OCI-LY1 (cell line): Measurements from ENCODE around the gene CPEB1.

Experiments
- H2AFZ ChIP-seq: fragments of 200-600 bp; sonication (generic), shearing (Covaris generic); 2 replicates; pipeline ENCODE4 v1.6.0; 2014; ENCODE audit warnings: antibody characterized with exemption, mild to moderate bottlenecking, low read length
- H3F3A ChIP-seq: fragments of 200-600 bp; sonication (generic), shearing (Covaris generic); 2 replicates; pipeline ENCODE4 v1.6.0; 2014; ENCODE audit warnings: mild to moderate bottlenecking, antibody characterized with exemption, low read length, moderate library complexity; ENCODE audit not compliant: insufficient read depth
- H3K27ac ChIP-seq: fragments of 200-600 bp; sonication (generic); 2 replicates; pipeline ENCODE4 v1.5.1; 2014; ENCODE audit warnings: low read length, mixed run types, mild to moderate bottlenecking, low read depth; ENCODE audit not compliant: poor library complexity, severe bottlenecking
- H3K27me3 ChIP-seq: fragments of 200-600 bp; sonication (generic); 2 replicates; pipeline ENCODE4 v1.6.0; 2014; ENCODE audit warnings: antibody characterized with exemption, mild to moderate bottlenecking, low read length, moderate library complexity; ENCODE audit not compliant: insufficient read depth
- H3K36me3 ChIP-seq: fragments of 200-600 bp; sonication (generic); 2 replicates; pipeline ENCODE4 v1.6.1; 2014; ENCODE audit warnings: mild to moderate bottlenecking, antibody characterized with exemption, low read length, moderate library complexity, mixed read lengths; ENCODE audit not compliant: insufficient read depth
- H3K4me1 ChIP-seq: fragments of 200-600 bp; sonication (generic); 2 replicates; pipeline ENCODE4 v1.5.1; 2014; ENCODE audit warnings: mild to moderate bottlenecking, low read length, moderate library complexity; ENCODE audit not compliant: insufficient read depth, severe bottlenecking
- H3K4me2 ChIP-seq: fragments of 200-600 bp; sonication (generic), shearing (Covaris generic); 2 replicates; pipeline ENCODE4 v1.6.1; 2014; ENCODE audit warnings: low read length
- H3K4me3 ChIP-seq: fragments of 200-600 bp; sonication (generic); 2 replicates; pipeline ENCODE4 v1.5.1; 2014; ENCODE audit warnings: low read length, low read depth, mild to moderate bottlenecking, mixed read lengths; ENCODE audit not compliant: poor library complexity, severe bottlenecking
- H3K79me2 ChIP-seq: fragments of 200-600 bp; shearing (Covaris generic); 2 replicates; pipeline ENCODE4 v1.6.1; 2016; ENCODE audit warnings: mixed run types, low read length, mixed read lengths; ENCODE audit not compliant: insufficient read depth
- H3K9ac ChIP-seq: fragments of 200-600 bp; sonication (generic), shearing (Covaris generic); 2 replicates; pipeline ENCODE4 v1.6.1; 2014; ENCODE audit warnings: mild to moderate bottlenecking, low read length, mixed read lengths
- H3K9me2 ChIP-seq: fragments of 200-600 bp; sonication (generic), shearing (Covaris generic); 2 replicates; pipeline ENCODE4 v1.6.1; 2014; ENCODE audit warnings: low read depth, mild to moderate bottlenecking, low read length, mixed read lengths
- H3K9me3 ChIP-seq: fragments of 200-600 bp; shearing (Covaris generic); 2 replicates; pipeline ENCODE4 v1.6.1; 2014; ENCODE audit warnings: low read length, mixed read lengths
- H4K20me1 ChIP-seq: fragments of 200-600 bp; sonication (generic), shearing (Covaris generic); 2 replicates; pipeline ENCODE4 v1.6.0; 2016; ENCODE audit warnings: mild to moderate bottlenecking, low read length; ENCODE audit not compliant: insufficient read depth
- EZH2 ChIP-seq: fragments of 200-600 bp; sonication (generic), shearing (Covaris generic); IDR thresholded peaks from 2 replicates; pipeline ENCODE4 v1.8.0; 2017; ENCODE audit warnings: borderline replicate concordance, mixed run types, mild to moderate bottlenecking, antibody characterized with exemption, low read length, moderate library complexity, mixed read lengths
- TF ChIP-seq, protein P1 (sequence below): fragments of 200-600 bp; sonication (generic), shearing (Covaris generic); IDR thresholded peaks from 2 replicates; pipeline ENCODE4 v1.5.1; 2017; ENCODE audit warnings: mild to moderate bottlenecking, antibody characterized with exemption, low read length, moderate library complexity, mixed read lengths

CPEB1 gene

DNA sequence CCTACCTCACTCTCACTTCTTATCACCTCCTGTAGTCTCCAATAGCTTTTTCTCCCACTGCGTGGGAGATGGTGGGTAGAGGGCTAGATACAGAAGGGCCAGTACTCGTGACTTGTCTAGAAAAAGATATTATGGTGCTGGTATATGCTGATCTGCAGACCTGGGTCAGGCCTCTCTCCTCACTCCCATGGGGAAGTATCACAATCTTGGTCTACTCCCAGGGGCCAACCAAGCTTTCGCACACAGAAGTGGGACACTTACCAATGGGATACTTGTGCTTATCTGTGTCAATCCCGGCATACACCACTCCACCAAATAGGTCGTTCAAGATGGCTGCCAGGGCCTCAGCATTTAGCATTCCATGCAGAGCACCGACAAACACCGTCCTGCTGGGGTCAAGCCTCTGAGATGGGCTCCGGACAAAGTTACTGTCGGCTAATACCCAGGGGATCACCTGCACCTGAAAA lies 97.9 kb downstream of the CPEB1 start:
- Histone ChIP-seq H3K4me1 (no peaks in the 10 kb centered on the region), H3K79me2 (no peaks in the 10 kb centered on the region), H4K20me1 (no peaks in the 10 kb centered on the region), H3K9ac (no peak overlapping the region), H3K27ac (no peak overlapping the region), H2AFZ (no peak overlapping the region), H3K9me2 (no peaks in the 10 kb centered on the region), H3F3A (no peaks in the 10 kb centered on the region), H3K27me3 (0 out of 2 replicates have a peak, but pooled peaks cover 3% of the 10 kb centered on the region), H3K36me3 (no peaks in the 10 kb centered on the region), H3K4me2 (no peak overlapping the region), H3K4me3 (no peak overlapping the region), H3K9me3 (no peaks in the 10 kb centered on the region)
- TF ChIP-seq, protein P1, sequence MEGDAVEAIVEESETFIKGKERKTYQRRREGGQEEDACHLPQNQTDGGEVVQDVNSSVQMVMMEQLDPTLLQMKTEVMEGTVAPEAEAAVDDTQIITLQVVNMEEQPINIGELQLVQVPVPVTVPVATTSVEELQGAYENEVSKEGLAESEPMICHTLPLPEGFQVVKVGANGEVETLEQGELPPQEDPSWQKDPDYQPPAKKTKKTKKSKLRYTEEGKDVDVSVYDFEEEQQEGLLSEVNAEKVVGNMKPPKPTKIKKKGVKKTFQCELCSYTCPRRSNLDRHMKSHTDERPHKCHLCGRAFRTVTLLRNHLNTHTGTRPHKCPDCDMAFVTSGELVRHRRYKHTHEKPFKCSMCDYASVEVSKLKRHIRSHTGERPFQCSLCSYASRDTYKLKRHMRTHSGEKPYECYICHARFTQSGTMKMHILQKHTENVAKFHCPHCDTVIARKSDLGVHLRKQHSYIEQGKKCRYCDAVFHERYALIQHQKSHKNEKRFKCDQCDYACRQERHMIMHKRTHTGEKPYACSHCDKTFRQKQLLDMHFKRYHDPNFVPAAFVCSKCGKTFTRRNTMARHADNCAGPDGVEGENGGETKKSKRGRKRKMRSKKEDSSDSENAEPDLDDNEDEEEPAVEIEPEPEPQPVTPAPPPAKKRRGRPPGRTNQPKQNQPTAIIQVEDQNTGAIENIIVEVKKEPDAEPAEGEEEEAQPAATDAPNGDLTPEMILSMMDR, result no peak
- TF ChIP-seq EZH2, result no peak

GRCh38 chr15:82548700-82549099 lies 98.5 kb downstream of the CPEB1 start:
- H3K79me2 ChIP-seq, result no peaks in the 10 kb centered on the region
- no peak overlapping the region for H3K9ac ChIP-seq
- no peak overlapping the region for H3K4me3 ChIP-seq
- no peak overlapping the region for H3K27ac ChIP-seq
- H3K27me3 ChIP-seq, result 0 out of 2 replicates have a peak, but pooled peaks cover 5% of the 10 kb centered on the region
- no peak overlapping the region for H2AFZ ChIP-seq
- H3F3A ChIP-seq, result no peaks in the 10 kb centered on the region
- no peaks in the 10 kb centered on the region for H4K20me1 ChIP-seq
- no peak for TF ChIP-seq EZH2
- TF ChIP-seq, protein P1, result no peak
- no peaks in the 10 kb centered on the region for H3K4me1 ChIP-seq
- no peaks in the 10 kb centered on the region for H3K9me3 ChIP-seq
- H3K9me2 ChIP-seq, result no peaks in the 10 kb centered on the region
- H3K4me2 ChIP-seq, result no peak overlapping the region
- no peaks in the 10 kb centered on the region for H3K36me3 ChIP-seq

GRCh38 chr15:82545478-82545877 lies 101.7 kb downstream of the CPEB1 start:
- no peaks in the 10 kb centered on the region for H3K9me2 ChIP-seq
- no peaks in the 10 kb centered on the region for H3K9me3 ChIP-seq
- H2AFZ ChIP-seq, result no peak overlapping the region
- H3K9ac ChIP-seq, result no peak overlapping the region
- H3K36me3 ChIP-seq, result no peaks in the 10 kb centered on the region
- no peaks in the 10 kb centered on the region for H4K20me1 ChIP-seq
- no peaks in the 10 kb centered on the region for H3F3A ChIP-seq
- no peak overlapping the region for H3K27ac ChIP-seq
- H3K27me3 ChIP-seq, result 0 out of 2 replicates have a peak, but pooled peaks cover 5% of the 10 kb centered on the region
- TF ChIP-seq, protein P1, result no peak
- no peak for TF ChIP-seq EZH2
- H3K79me2 ChIP-seq, result no peaks in the 10 kb centered on the region
- no peak overlapping the region for H3K4me3 ChIP-seq
- peaks cover 5% of the 10 kb centered on the region for H3K4me1 ChIP-seq
- H3K4me2 ChIP-seq, result no peak overlapping the region
